ENCODE measurements around the gene SLC6A13. TPM values are rescaled to one million over a fixed set of nuclear protein-coding genes. Genes with fewer than 3 reads are reported as not detected.

The SLC6A13 gene
- total RNA-seq, 1 experiment from 2014 or later, result not detected

DNA sequence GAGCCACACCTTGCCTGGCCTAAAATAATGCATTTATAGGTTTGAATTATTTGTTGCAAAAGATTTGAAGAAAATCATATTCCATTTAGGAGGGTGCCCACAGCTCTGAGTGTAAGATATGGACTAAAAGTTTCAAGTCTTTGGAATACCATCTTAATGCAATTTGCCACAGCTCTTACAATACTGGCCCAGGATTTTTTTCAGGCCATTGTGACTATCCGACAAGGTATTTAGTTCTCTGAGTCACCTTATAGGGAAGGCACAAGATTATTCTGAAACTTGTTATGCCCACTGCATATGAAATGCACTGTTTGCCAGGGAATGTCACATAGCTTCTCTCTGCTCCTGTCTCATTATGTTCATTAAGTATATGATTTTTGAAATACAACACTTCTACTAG lies 29.6 kb upstream of the SLC6A13 start:
- H2BK120ac ChIP-seq (ENCODE audit: low read depth, low read length, poor library complexity, severe bottlenecking), result no peak overlapping the region
- H3K18ac ChIP-seq (ENCODE audit: insufficient read length, low read depth, low read length), result no peak overlapping the region
- no peak overlapping the region for H2AK5ac ChIP-seq (ENCODE audit: insufficient read length, low read length)
- no peaks in the 10 kb centered on the region for H3K79me2 ChIP-seq (ENCODE audit: insufficient read depth, low read length)
- Mint-ChIP-seq H3K36me3 (ENCODE audit: insufficient read depth in 1 of 3, low read depth in 3 of 3) (peaks cover 18 to 56% (median 40%) of the 10 kb centered on the region in 3 experiments; a peak in 6 of 7 replicates), H3K4me1 (no peaks in the 10 kb centered on the region), H3K9me3 (no peaks in the 10 kb centered on the region), H3K27ac (no peak overlapping the region), H3K4me3 (no peak overlapping the region), H3K27me3 (ENCODE audit: low read depth) (no peaks in the 10 kb centered on the region)
- H3T11ph ChIP-seq (ENCODE audit: low read length), result no peak overlapping the region
- H2BK15ac ChIP-seq (ENCODE audit: low read depth, low read length), result no peak overlapping the region
- WGBS (ENCODE audit: extremely low coverage, insufficient read length, low lambda C conversion rate), result no CpG with 5 or more reads among the region's 1 CpG
- H3K4ac ChIP-seq (ENCODE audit: low read depth, low read length), result no peak overlapping the region
- TF ChIP-seq, protein P1, sequence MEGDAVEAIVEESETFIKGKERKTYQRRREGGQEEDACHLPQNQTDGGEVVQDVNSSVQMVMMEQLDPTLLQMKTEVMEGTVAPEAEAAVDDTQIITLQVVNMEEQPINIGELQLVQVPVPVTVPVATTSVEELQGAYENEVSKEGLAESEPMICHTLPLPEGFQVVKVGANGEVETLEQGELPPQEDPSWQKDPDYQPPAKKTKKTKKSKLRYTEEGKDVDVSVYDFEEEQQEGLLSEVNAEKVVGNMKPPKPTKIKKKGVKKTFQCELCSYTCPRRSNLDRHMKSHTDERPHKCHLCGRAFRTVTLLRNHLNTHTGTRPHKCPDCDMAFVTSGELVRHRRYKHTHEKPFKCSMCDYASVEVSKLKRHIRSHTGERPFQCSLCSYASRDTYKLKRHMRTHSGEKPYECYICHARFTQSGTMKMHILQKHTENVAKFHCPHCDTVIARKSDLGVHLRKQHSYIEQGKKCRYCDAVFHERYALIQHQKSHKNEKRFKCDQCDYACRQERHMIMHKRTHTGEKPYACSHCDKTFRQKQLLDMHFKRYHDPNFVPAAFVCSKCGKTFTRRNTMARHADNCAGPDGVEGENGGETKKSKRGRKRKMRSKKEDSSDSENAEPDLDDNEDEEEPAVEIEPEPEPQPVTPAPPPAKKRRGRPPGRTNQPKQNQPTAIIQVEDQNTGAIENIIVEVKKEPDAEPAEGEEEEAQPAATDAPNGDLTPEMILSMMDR (conservative IDR thresholded peaks at IDR 0.05), result no peak
- H3K14ac ChIP-seq (ENCODE audit: insufficient read depth, low read length), result no peak overlapping the region
- H3K27ac ChIP-seq (ENCODE audit: insufficient read length, low read depth, low read length), result no peak overlapping the region
- H2BK20ac ChIP-seq (ENCODE audit: low read depth, low read length, poor library complexity, severe bottlenecking), result no peak overlapping the region
- no peaks in the 10 kb centered on the region for H3K27me3 ChIP-seq (ENCODE audit: insufficient read depth, low read length)
- no peak overlapping the region for H3K56ac ChIP-seq (ENCODE audit: insufficient read length, low read depth, low read length)
- no peak overlapping the region for H2BK12ac ChIP-seq (ENCODE audit: insufficient read length, low read depth, low read length)
- H4K20me1 ChIP-seq (ENCODE audit: control insufficient read depth, insufficient read depth, insufficient read length), result no peaks in the 10 kb centered on the region
- DNase-seq, result no peak
- H2BK5ac ChIP-seq (ENCODE audit: insufficient read length, low read length), result no peak overlapping the region
- no peak overlapping the region for H3K23ac ChIP-seq (ENCODE audit: insufficient read length, low read depth, low read length)
- no peak overlapping the region for H3K9ac ChIP-seq (ENCODE audit: extremely low read depth, insufficient read length, low read length)
- H3K79me1 ChIP-seq (ENCODE audit: insufficient read depth, low read depth, low read length, poor library complexity, severe bottlenecking), result no peaks in the 10 kb centered on the region
- no peak overlapping the region for H3K4me2 ChIP-seq (ENCODE audit: insufficient read depth, insufficient read length, low read length)
- H4K5ac ChIP-seq (ENCODE audit: insufficient read length, low read depth, low read length), result no peak overlapping the region
- no peaks in the 10 kb centered on the region for H3K4me1 ChIP-seq (ENCODE audit: insufficient read depth, low read length)
- no peaks in the 10 kb centered on the region for H3K23me2 ChIP-seq (ENCODE audit: insufficient read length, low read depth, low read length, poor library complexity, severe bottlenecking)
- no peaks in the 10 kb centered on the region for H3K9me3 ChIP-seq (ENCODE audit: control insufficient read depth, low read depth, low read length)
- H2AFZ ChIP-seq (ENCODE audit: low read length), result no peak overlapping the region
- H4K91ac ChIP-seq (ENCODE audit: insufficient read length, low read depth, low read length), result no peak overlapping the region
- no peak overlapping the region for H4K8ac ChIP-seq (replicated peaks; ENCODE audit: insufficient read length, low read depth, low read length)

Measured in H9 (cell line).